ENCODE measurements around the gene POM121L2. TPM values are rescaled to one million over a fixed set of nuclear protein-coding genes. Genes with fewer than 3 reads are reported as not detected.
"Not testable (repeated sequence)": the region's sequence is repeated elsewhere in the genome, so short reads cannot be mapped to it uniquely, and the experiment has no call there.

Gene POM121L2
- total RNA-seq, 1 donor from 2014 or later, result not detected

DNA sequence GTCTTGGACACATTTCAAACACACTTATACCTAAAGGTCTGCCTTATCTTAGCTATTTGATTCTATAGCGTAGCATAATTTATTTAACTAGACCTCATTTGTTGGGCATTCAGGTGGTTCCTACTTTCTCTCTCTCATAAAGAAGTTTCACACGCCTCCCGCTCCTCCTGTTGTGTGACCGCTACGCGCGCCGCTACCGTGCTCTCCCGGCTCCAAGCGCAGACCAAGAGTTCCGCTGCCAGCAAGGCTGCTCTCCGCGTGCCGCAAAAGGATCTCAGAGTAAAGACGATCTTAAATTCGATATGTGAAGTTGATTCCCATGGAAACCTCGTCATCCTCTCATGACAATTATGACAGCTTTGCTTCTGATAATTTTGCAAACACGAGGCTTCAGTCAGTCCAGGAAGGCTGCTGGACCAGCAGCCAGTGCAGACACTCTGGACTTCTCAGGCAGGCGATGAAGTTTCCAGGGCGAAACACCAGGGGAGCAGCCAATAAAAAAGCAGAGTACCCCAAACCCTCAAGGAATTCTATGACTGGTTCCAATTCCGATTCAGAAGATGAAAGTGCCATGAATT lies 44.1 kb downstream of the POM121L2 start:
- Histone ChIP-seq H3K9me3 (no peaks in the 10 kb centered on the region), H3K4me3 (no peak overlapping the region), H3K4me1 (no peaks in the 10 kb centered on the region), H3K27me3 (no peaks in the 10 kb centered on the region), H3K36me3 (no peaks in the 10 kb centered on the region), H3K27ac (no peak overlapping the region)
- no peak for DNase-seq (ENCODE audit: low spot score in 2 of 2)
- no peak for TF ChIP-seq CTCF (IDR thresholded peaks at IDR 0.05)
- intact Hi-C loops (cut with DNase I), result no loop called here

- H3K27ac ChIP-seq; H3K9me3 ChIP-seq; H3K27me3 ChIP-seq; H3K4me3 ChIP-seq; intact Hi-C loops (cut with DNase I); DNase-seq (ENCODE audit: low spot score in 2 of 2); H3K36me3 ChIP-seq; H3K4me1 ChIP-seq: not testable (repeated sequence)
Measured at GRCh38 chr6:27267003-27267402, 45.1 kb downstream of the POM121L2 start.

- H3K9me3 ChIP-seq, result no peaks in the 10 kb centered on the region
- H3K4me1 ChIP-seq, result no peaks in the 10 kb centered on the region
- H3K27me3 ChIP-seq, result peaks cover 8% of the 10 kb centered on the region
- no peaks in the 10 kb centered on the region for H3K36me3 ChIP-seq
- H3K4me3 ChIP-seq, result no peak overlapping the region
- no peak overlapping the region for H3K27ac ChIP-seq
- intact Hi-C loops (cut with DNase I), result no loop called here
- no peak for TF ChIP-seq CTCF (IDR thresholded peaks at IDR 0.05)
- no peak for DNase-seq (ENCODE audit: low spot score in 2 of 2)
Measured at GRCh38 chr6:27263886-27264285, 48.2 kb downstream of the POM121L2 start.

GRCh38 chr6:27260836-27261375 lies 51.2 kb downstream of the POM121L2 start:
- Histone ChIP-seq H3K27ac (no peak overlapping the region), H3K4me1 (no peaks in the 10 kb centered on the region), H3K36me3 (no peaks in the 10 kb centered on the region), H3K4me3 (no peak overlapping the region), H3K9me3 (no peaks in the 10 kb centered on the region), H3K27me3 (peaks cover 8% of the 10 kb centered on the region)
- DNase-seq (ENCODE audit: low spot score in 2 of 2), result no peak
- no peak for TF ChIP-seq CTCF (IDR thresholded peaks at IDR 0.05)
- intact Hi-C loops (cut with DNase I), result no loop called here

- no peak overlapping the region for H3K27ac ChIP-seq
- H3K27me3 ChIP-seq, result peaks cover 8% of the 10 kb centered on the region
- intact Hi-C loops (cut with DNase I), result no loop called here
Measured at GRCh38 chr6:27260369-27260768, 51.7 kb downstream of the POM121L2 start.

More at GRCh38 chr6:27260369-27260768, 51.7 kb downstream of the POM121L2 start:
- Histone ChIP-seq H3K4me3 (no peak overlapping the region), H3K9me3 (no peaks in the 10 kb centered on the region), H3K36me3 (no peaks in the 10 kb centered on the region), H3K4me1 (no peaks in the 10 kb centered on the region)
- no peak for TF ChIP-seq CTCF (IDR thresholded peaks at IDR 0.05)
- DNase-seq (ENCODE audit: low spot score in 2 of 2), result no peak

Other genes with a start within 250 kb of the POM121L2 start
- not detected for gene PRSS16, start 64.6 kb downstream of the POM121L2 start, total RNA-seq
- 0.75 TPM for gene ZNF391, start 76.5 kb upstream of the POM121L2 start, total RNA-seq
- gene ZNF184, start 160.8 kb upstream of the POM121L2 start, total RNA-seq, result 2.1 TPM